ACC112 (cell line): ENCODE measurements around the gene PARP9.

Source experiments
- H2AFZ ChIP-seq: fragments of 200-600 bp; sonication (generic); one replicate; pipeline ENCODE4 v1.6.0; 2017; ENCODE audit warnings: antibody characterized with exemption, low read length; ENCODE audit not compliant: unreplicated experiment
- H3K27ac ChIP-seq: fragments of 200-600 bp; sonication (generic); 2 replicates; pipeline ENCODE4 v1.5.1; 2014; ENCODE audit warnings: low read depth, mild to moderate bottlenecking, antibody characterized with exemption, low read length, moderate library complexity
- H3K27me3 ChIP-seq: fragments of 200-600 bp; sonication (generic); 2 replicates; pipeline ENCODE4 v1.6.1; 2014; ENCODE audit warnings: mild to moderate bottlenecking, antibody characterized with exemption, low read length, moderate library complexity, mixed read lengths; ENCODE audit not compliant: insufficient read depth
- H3K36me3 ChIP-seq: fragments of 200-600 bp; sonication (generic); 2 replicates; pipeline ENCODE4 v1.6.1; 2016; ENCODE audit warnings: mild to moderate bottlenecking, antibody characterized with exemption, low read length, moderate library complexity, mixed read lengths; ENCODE audit not compliant: insufficient read depth
- H3K4me1 ChIP-seq: fragments of 200-600 bp; sonication (generic); one replicate; pipeline ENCODE4 v1.6.1; 2016; ENCODE audit warnings: low read length, mixed read lengths; ENCODE audit not compliant: insufficient read depth, unreplicated experiment, control insufficient read depth
- H3K4me3 ChIP-seq: fragments of 200-600 bp; sonication (generic); 2 replicates; pipeline ENCODE4 v1.5.1; 2014; ENCODE audit warnings: mild to moderate bottlenecking, low read depth, low read length
- H3K79me2 ChIP-seq: fragments of 200-600 bp; sonication (generic); one replicate; pipeline ENCODE4 v1.6.0; 2016; ENCODE audit warnings: low read length; ENCODE audit not compliant: control insufficient read depth, unreplicated experiment, insufficient read depth

PARP9 gene

GRCh38 chr3:122555275-122556071 is 8.6 kb downstream of the PARP9 start:
- Histone ChIP-seq H3K27me3 (no peaks in the 10 kb centered on the region), H3K79me2 (peaks cover 24% of the 10 kb centered on the region), H3K4me3 (no peak overlapping the region), H3K27ac (no peak overlapping the region), H3K36me3 (peaks cover 77% of the 10 kb centered on the region), H3K4me1 (peaks cover 11% of the 10 kb centered on the region), H2AFZ (no peak overlapping the region)

GRCh38 chr3:122553171-122553570 is 10.9 kb downstream of the PARP9 start:
- Histone ChIP-seq H3K36me3 (peaks cover 70% of the 10 kb centered on the region), H3K4me1 (peaks cover 11% of the 10 kb centered on the region), H3K4me3 (no peak overlapping the region), H3K79me2 (peaks cover 13% of the 10 kb centered on the region), H3K27me3 (no peaks in the 10 kb centered on the region), H3K27ac (no peak overlapping the region), H2AFZ (no peak overlapping the region)

GRCh38 chr3:122548619-122549018 is 15.5 kb downstream of the PARP9 start:
- Histone ChIP-seq H3K36me3 (peaks cover 74% of the 10 kb centered on the region), H3K4me1 (no peaks in the 10 kb centered on the region), H3K4me3 (no peak overlapping the region), H2AFZ (no peak overlapping the region), H3K27me3 (no peaks in the 10 kb centered on the region), H3K79me2 (peaks cover 4% of the 10 kb centered on the region), H3K27ac (no peak overlapping the region)

DNA sequence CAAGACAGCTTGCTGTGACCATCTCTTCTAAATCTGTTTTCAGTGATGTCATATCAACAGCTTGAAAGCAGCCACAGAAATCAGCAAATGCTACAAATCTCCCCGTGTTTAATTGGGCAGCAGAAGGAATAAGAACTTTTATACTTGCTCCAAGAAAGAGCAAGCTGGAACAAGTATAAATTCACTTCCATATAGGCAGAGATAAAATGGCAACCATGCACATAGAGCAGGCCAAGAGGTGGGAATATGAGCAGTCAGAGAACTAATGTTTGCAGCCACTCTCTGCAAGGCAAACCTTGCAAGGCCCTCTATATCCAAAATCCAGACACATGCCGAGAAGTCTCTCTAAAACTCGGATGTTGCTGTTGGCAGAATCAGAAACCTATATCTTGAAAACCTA is 16.0 kb downstream of the PARP9 start:
- Histone ChIP-seq H2AFZ (no peak overlapping the region), H3K79me2 (peaks cover 4% of the 10 kb centered on the region), H3K27ac (no peak overlapping the region), H3K36me3 (peaks cover 71% of the 10 kb centered on the region), H3K4me1 (no peaks in the 10 kb centered on the region), H3K27me3 (no peaks in the 10 kb centered on the region), H3K4me3 (no peak overlapping the region)

DNA sequence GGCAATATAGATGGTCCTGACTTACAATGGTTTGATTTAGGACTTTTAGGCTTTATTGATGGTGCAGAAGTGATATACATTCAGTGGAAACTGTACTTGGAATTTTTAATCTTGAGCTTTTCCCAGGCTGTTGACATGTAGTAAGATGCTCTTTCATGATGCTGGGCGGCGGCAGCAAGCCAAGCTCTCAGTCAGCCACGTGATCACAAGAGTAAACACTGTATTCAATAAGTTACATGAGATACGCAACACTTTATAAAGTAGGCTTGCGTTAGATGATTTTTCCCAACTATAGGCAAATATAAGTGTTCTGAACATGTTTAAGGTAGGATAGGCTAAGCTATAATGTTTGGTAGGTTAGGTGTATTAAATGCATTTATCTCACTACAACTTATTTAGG is 17.9 kb downstream of the PARP9 start:
- H3K79me2 ChIP-seq, result peaks cover 4% of the 10 kb centered on the region
- H3K27me3 ChIP-seq, result no peaks in the 10 kb centered on the region
- no peaks in the 10 kb centered on the region for H3K4me1 ChIP-seq
- H3K4me3 ChIP-seq, result no peak overlapping the region
- H2AFZ ChIP-seq, result no peak overlapping the region
- H3K27ac ChIP-seq, result no peak overlapping the region
- H3K36me3 ChIP-seq, result peaks cover 55% of the 10 kb centered on the region

DNA sequence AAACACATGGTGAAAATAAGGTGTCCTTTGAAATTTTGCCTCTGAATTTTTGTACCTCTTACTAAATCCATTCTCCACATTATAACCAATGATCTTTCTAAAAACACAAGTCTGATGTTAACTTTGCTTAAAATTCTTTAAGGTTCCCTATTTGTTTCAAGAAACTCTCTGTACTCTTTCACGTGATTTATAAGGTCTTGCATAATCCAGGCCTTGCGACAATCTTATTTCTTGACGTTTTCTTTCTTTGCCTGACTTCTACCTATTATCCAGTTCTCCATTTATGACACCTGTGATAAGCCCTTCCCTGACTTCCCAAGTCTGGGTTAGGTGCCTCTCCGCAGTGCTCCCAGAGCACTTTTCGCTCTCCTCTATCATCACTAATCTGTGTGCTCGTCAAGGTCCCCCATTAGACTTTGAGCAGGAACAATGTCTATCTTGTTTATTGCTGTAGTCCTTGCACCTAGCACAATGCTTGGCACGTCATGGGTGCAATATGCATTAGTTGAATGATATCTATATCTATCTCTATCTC is 25.1 kb downstream of the PARP9 start:
- H2AFZ ChIP-seq, result no peak overlapping the region
- no peaks in the 10 kb centered on the region for H3K27me3 ChIP-seq
- H3K79me2 ChIP-seq, result peaks cover 3% of the 10 kb centered on the region

GRCh38 chr3:122536632-122537001 is 27.5 kb downstream of the PARP9 start:
- Histone ChIP-seq H3K4me3 (no peak overlapping the region), H3K27ac (no peak overlapping the region), H3K36me3 (peaks cover 65% of the 10 kb centered on the region), H3K4me1 (peaks cover 15% of the 10 kb centered on the region), H2AFZ (no peak overlapping the region), H3K79me2 (peaks cover 3% of the 10 kb centered on the region), H3K27me3 (no peaks in the 10 kb centered on the region)

More for the DNA sequence above, 25.1 kb downstream of the PARP9 start:
- Histone ChIP-seq H3K36me3 (peaks cover 49% of the 10 kb centered on the region), H3K4me1 (peaks cover 5% of the 10 kb centered on the region), H3K4me3 (no peak overlapping the region), H3K27ac (no peak overlapping the region)

DNA sequence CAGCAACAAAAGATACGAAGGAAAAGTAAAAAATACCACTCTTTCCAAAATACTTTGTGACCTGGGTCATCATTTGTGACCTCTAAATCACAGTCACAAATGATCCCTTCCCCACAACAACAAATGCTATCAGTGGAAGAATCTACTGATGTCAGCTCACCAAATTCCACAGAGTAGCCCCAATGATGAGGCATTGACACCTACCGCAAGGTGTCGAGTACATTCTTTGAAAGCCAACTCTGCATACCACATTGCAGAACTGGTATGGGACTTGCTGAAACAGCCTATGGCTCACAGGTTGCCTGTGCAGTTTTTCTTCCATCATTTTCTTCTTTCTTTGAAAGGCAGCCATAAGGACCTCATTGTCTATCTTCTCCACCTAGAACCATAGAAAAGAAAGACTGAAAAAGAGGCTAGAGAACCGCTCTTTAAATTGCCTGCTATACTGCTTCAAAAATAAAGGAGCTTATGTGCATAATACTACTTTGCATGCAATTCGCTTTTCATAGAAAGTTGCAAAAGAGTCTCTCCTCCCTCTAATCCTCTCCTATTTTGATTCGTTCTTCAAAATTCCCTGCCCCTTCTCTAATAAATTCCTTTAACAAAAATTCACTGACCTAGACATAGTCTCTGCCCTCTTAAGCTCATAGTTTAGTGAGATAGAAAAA is 28.0 kb downstream of the PARP9 start:
- Histone ChIP-seq H2AFZ (no peak overlapping the region), H3K79me2 (peaks cover 3% of the 10 kb centered on the region), H3K4me1 (peaks cover 15% of the 10 kb centered on the region), H3K36me3 (peaks cover 68% of the 10 kb centered on the region), H3K4me3 (no peak overlapping the region), H3K27ac (no peak overlapping the region), H3K27me3 (no peaks in the 10 kb centered on the region)

DNA sequence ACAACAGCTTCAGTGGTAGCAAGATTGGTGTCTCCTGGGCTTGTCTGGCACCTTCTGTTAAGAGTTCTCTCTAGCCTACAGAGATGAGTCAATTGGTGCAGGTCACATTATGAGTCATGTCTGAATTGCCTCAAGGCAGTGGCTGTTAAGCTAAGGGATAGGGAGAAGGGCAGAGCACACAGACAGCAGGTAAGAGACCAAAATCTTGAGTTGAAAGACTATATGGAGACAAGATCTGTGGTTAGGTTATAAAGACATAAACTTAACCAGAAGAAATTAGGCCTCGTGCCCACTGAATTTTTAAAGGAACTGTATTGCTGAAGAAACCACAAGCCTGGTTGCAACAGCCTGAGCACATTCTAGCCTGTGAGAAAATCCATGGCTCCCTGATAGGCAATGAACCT is 30.2 kb downstream of the PARP9 start:
- Histone ChIP-seq H3K27me3 (no peaks in the 10 kb centered on the region), H2AFZ (no peak overlapping the region), H3K79me2 (no peaks in the 10 kb centered on the region), H3K4me1 (peaks cover 15% of the 10 kb centered on the region), H3K4me3 (no peak overlapping the region), H3K27ac (no peak overlapping the region), H3K36me3 (peaks cover 62% of the 10 kb centered on the region)

DNA sequence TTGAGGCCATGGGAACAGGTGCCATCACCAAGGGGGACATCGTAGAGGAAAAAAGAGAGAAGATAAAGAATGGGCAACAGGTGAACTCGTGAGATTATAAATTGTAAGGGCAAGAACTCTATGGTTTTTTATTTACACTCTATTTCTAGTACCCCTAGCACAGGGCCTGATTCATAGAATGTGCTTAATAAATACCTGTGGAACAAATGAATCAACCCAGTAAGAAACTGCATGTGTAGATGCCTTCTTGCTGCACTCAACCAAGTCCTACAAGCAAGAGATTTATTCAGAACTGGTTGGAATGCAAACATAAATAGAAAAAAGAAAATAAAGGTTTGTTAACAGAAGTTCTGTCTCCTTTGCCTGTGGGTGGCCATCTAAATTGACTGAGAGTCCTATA is 30.6 kb downstream of the PARP9 start:
- Histone ChIP-seq H3K79me2 (no peaks in the 10 kb centered on the region), H3K36me3 (peaks cover 60% of the 10 kb centered on the region), H3K4me3 (no peak overlapping the region), H2AFZ (no peak overlapping the region), H3K4me1 (peaks cover 15% of the 10 kb centered on the region), H3K27ac (no peak overlapping the region), H3K27me3 (no peaks in the 10 kb centered on the region)

DNA sequence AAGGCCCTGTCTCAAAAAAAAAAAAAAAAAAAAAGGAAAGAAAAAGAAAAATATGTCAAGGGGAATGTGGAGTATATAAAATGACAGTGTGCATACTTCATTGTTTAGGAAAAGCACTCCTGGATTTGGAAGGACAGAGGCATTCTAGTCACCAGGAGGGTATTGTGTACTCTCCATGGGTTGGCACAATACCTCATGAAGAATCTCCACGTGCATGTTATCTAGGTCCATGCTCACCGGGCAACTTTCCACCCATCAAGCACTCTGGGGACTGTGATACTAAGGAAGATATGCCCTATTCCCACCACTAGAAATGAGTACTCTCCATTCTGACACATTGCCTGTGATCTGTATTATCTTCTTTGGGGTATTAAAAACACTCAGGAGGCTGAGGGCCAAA is 33.9 kb downstream of the PARP9 start:
- Histone ChIP-seq H3K79me2 (no peaks in the 10 kb centered on the region), H3K4me3 (no peak overlapping the region), H3K27ac (no peak overlapping the region), H3K4me1 (peaks cover 15% of the 10 kb centered on the region), H3K27me3 (no peaks in the 10 kb centered on the region), H2AFZ (no peak overlapping the region), H3K36me3 (peaks cover 49% of the 10 kb centered on the region)
